H1 (cell line): ENCODE data around the gene BLOC1S3. TPM values are rescaled to one million over a fixed set of nuclear protein-coding genes. Genes with fewer than 3 reads are reported as not detected.
A peak's percentile ranks its signal among the peaks of the same experiment; 100 is the strongest.

Source experiments
- CTCF ChIA-PET: fragments of 300-600 bp; sonication (Branson Sonifier 250); formaldehyde crosslinking; loops from one replicate; lab custom pipeline; 2021; ENCODE audit not compliant: partially characterized antibody; lab: Charles Lee
- POLR2A ChIA-PET: fragments of 300-600 bp; sonication (Branson Sonifier 250); formaldehyde crosslinking; loops from one replicate; lab custom pipeline; 2021; ENCODE audit warnings: inconsistent platforms; ENCODE audit not compliant: partially characterized antibody; lab: Charles Lee
- DNase-seq, 2 experiments: peaks; one replicate each; pipeline versions ENCODE4 v3.0.0 to v3.0.0-alpha.2; 2010 to 2022; ENCODE audit warnings: low spot score in 2 of 2, low read depth in 1 of 2, mixed read lengths in 1 of 2
- FAIRE-seq: peaks from 2 replicates; lab custom pipeline; 2011; peaks lifted over from hg19 to GRCh38; lab: Jason Lieb, UNC
- H2AFZ ChIP-seq: 2 replicates; pipeline ENCODE4 v1.8.1; 2012; ENCODE audit warnings: low read length, inconsistent platforms
- H2AK5ac ChIP-seq: 2 replicates; pipeline ENCODE4 v1.6.1; 2013; ENCODE audit warnings: low read depth, low read length
- H2BK120ac ChIP-seq: replicated peaks from 2 replicates; pipeline ENCODE3; 2013; ENCODE audit warnings: low read depth, low read length, inconsistent platforms
- H2BK12ac ChIP-seq: 2 replicates; pipeline ENCODE4 v1.6.1; 2013; ENCODE audit warnings: low read depth, low read length
- H2BK15ac ChIP-seq: 2 replicates; pipeline ENCODE4 v1.6.1; 2013; ENCODE audit warnings: low read length
- H2BK20ac ChIP-seq: 2 replicates; pipeline ENCODE4 v1.6.1; 2013; ENCODE audit warnings: low read length
- H2BK5ac ChIP-seq: 2 replicates; pipeline ENCODE4 v1.6.1; 2013; ENCODE audit warnings: low read depth, low read length
- H3K14ac ChIP-seq: 2 replicates; pipeline ENCODE4 v1.6.1; 2013; ENCODE audit warnings: inconsistent platforms; ENCODE audit not compliant: insufficient read length
- H3K18ac ChIP-seq: 2 replicates; pipeline ENCODE4 v1.6.1; 2013; ENCODE audit warnings: low read length; ENCODE audit errors: extremely low read depth
- H3K23ac ChIP-seq: 2 replicates; pipeline ENCODE4 v1.6.1; 2013; ENCODE audit warnings: inconsistent platforms; ENCODE audit not compliant: insufficient read length
- H3K23me2 ChIP-seq: 2 replicates; pipeline ENCODE4 v1.6.1; 2013; ENCODE audit warnings: low read depth, low read length
- H3K27ac ChIP-seq: 2 replicates; pipeline ENCODE4 v1.6.1; 2011; ENCODE audit warnings: low read depth, low read length, inconsistent platforms
- H3K27me3 ChIP-seq, 4 experiments: replicated peaks in 1 of 4; 1 replicate in 1 of 4; 2 replicates in 3 of 4; pipeline versions ENCODE4 v1.6.1 to v1.8.1; 2011 to 2013; ENCODE audit warnings: low read length in 3 of 4, mild to moderate bottlenecking in 3 of 4, inconsistent platforms in 2 of 4, mixed read lengths in 2 of 4, moderate library complexity in 1 of 4; ENCODE audit not compliant: control insufficient read depth in 3 of 4, insufficient read depth in 3 of 4; ENCODE audit errors: extremely low read depth in 1 of 4
- H3K36me3 ChIP-seq, 4 experiments: 2 replicates each; pipeline versions ENCODE4 v1.6.1 to v1.8.1; 2011 to 2013; ENCODE audit warnings: mild to moderate bottlenecking in 4 of 4, low read length in 3 of 4, moderate library complexity in 2 of 4, control low read depth in 1 of 4, inconsistent platforms in 1 of 4; ENCODE audit not compliant: insufficient read depth in 4 of 4, control insufficient read depth in 2 of 4
- H3K4ac ChIP-seq: replicated peaks from 2 replicates; pipeline ENCODE3; 2013; ENCODE audit warnings: low read length, low read depth, mixed read lengths, inconsistent platforms; ENCODE audit not compliant: insufficient read length
- H3K4me1 ChIP-seq, 4 experiments: replicated peaks in 1 of 4; 1 replicate in 1 of 4; 2 replicates in 3 of 4; pipeline versions ENCODE4 v1.6.1 to v1.8.1; 2011 to 2013; ENCODE audit warnings: low read length in 3 of 4, inconsistent platforms in 2 of 4, mixed read lengths in 1 of 4; ENCODE audit not compliant: insufficient read depth in 4 of 4, control insufficient read depth in 3 of 4
- H3K4me2 ChIP-seq, 2 experiments: 2 replicates each; pipeline versions ENCODE4 v1.6.1 to v1.8.1; 2011 to 2013; ENCODE audit warnings: low read depth in 2 of 2, low read length in 2 of 2, control low read depth in 1 of 2, inconsistent platforms in 1 of 2, mild to moderate bottlenecking in 1 of 2; ENCODE audit not compliant: insufficient read depth in 1 of 2
- H3K4me3 ChIP-seq, 4 experiments: fragments of 200-600, 300-600 bp in 1 of 4; sonication (generic), shearing (Covaris generic), sonication (Bioruptor Twin) in 1 of 4; 2 replicates each; pipeline versions ENCODE4 v1.5.1 to v1.8.1; 2011 to 2016; ENCODE audit warnings: low read length in 4 of 4, low read depth in 3 of 4, control low read depth in 2 of 4, inconsistent platforms in 2 of 4, mild to moderate bottlenecking in 2 of 4, mixed read lengths in 1 of 4, moderate library complexity in 1 of 4; ENCODE audit not compliant: insufficient read depth in 2 of 4; ENCODE audit errors: extremely low read depth in 1 of 4
- H3K56ac ChIP-seq: replicated peaks from 2 replicates; pipeline ENCODE3; 2013; ENCODE audit warnings: low read depth, mild to moderate bottlenecking, mixed read lengths, low read length, inconsistent platforms; ENCODE audit not compliant: insufficient read length
- H3K79me1 ChIP-seq: 2 replicates; pipeline ENCODE4 v1.6.1; 2013; ENCODE audit warnings: low read depth, low read length, control low read depth
- H3K79me2 ChIP-seq, 2 experiments: 2 replicates each; pipeline versions ENCODE4 v1.6.1 to v1.8.1; 2012 to 2013; ENCODE audit warnings: low read length in 2 of 2, mild to moderate bottlenecking in 2 of 2, inconsistent platforms in 1 of 2; ENCODE audit not compliant: insufficient read depth in 2 of 2, control insufficient read depth in 1 of 2
- H3K9ac ChIP-seq, 4 experiments: replicated peaks in 1 of 4; 1 replicate in 1 of 4; 2 replicates in 3 of 4; pipeline versions ENCODE4 v1.6.1 to v1.8.1; 2011 to 2013; ENCODE audit warnings: low read depth in 3 of 4, low read length in 3 of 4, control low read depth in 2 of 4, mild to moderate bottlenecking in 2 of 4, moderate library complexity in 2 of 4, inconsistent platforms in 1 of 4; ENCODE audit errors: extremely low read depth in 1 of 4
- H3K9me3 ChIP-seq, 2 experiments: 2 replicates each; pipeline versions ENCODE4 v1.6.1 to v1.8.1; 2012 to 2013; ENCODE audit warnings: mild to moderate bottlenecking in 2 of 2, moderate library complexity in 2 of 2, control low read depth in 1 of 2, inconsistent platforms in 1 of 2, low read depth in 1 of 2, low read length in 1 of 2, mixed read lengths in 1 of 2; ENCODE audit not compliant: insufficient read depth in 2 of 2
- H4K20me1 ChIP-seq, 2 experiments: replicated peaks in 1 of 2; 2 replicates each; pipeline versions ENCODE3 to v1.8.1; 2011 to 2013; ENCODE audit warnings: inconsistent platforms in 2 of 2, low read length in 2 of 2, mild to moderate bottlenecking in 1 of 2; ENCODE audit not compliant: insufficient read depth in 2 of 2, control insufficient read depth in 1 of 2
- H4K5ac ChIP-seq: 2 replicates; pipeline ENCODE4 v1.6.1; 2013; ENCODE audit warnings: low read length, low read depth, mixed read lengths, inconsistent platforms; ENCODE audit not compliant: insufficient read length
- H4K8ac ChIP-seq: 2 replicates; pipeline ENCODE4 v1.8.0; 2013; ENCODE audit warnings: mild to moderate bottlenecking, moderate library complexity, low read length, inconsistent platforms; ENCODE audit not compliant: insufficient read depth; ENCODE audit errors: extremely low read depth
- H4K91ac ChIP-seq: replicated peaks from 2 replicates; pipeline ENCODE3; 2013; ENCODE audit warnings: low read length, mixed read lengths, inconsistent platforms; ENCODE audit not compliant: insufficient read length
- CEBPB ChIP-seq: IDR thresholded peaks from 2 replicates; pipeline ENCODE4 v1.6.1; 2012; ENCODE audit warnings: low read depth, low read length
- CREB1 ChIP-seq: IDR thresholded peaks from 2 replicates; pipeline ENCODE4 v1.6.1; 2012; ENCODE audit warnings: inconsistent platforms
- RNF2 ChIP-seq: fragments of 200-900, 300-1000 bp; sonication (generic); IDR thresholded peaks from 2 replicates; pipeline ENCODE4 v1.7.1; 2016; ENCODE audit warnings: borderline replicate concordance, low read depth, mild to moderate bottlenecking, antibody characterized with exemption, low read length; ENCODE audit not compliant: poor library complexity, severe bottlenecking; ENCODE audit errors: missing control alignments
- SIRT6 ChIP-seq: IDR thresholded peaks from one replicate; pipeline ENCODE4 v1.7.1; 2012; ENCODE audit warnings: low read length, inconsistent platforms
- WGBS, 2 experiments: shearing (Covaris generic) in 1 of 2; methylation state at CpG; one replicate each; pipeline versions ENCODE4 v1.1.6 to v1.1.7; 2013 to 2015; ENCODE audit warnings: low lambda C conversion rate in 2 of 2, mixed read lengths in 2 of 2, inconsistent platforms in 1 of 2, low coverage in 1 of 2, missing lambda C conversion rate in 1 of 2; ENCODE audit not compliant: insufficient replicate concordance in 2 of 2, insufficient coverage in 1 of 2, insufficient read length in 1 of 2; ENCODE audit errors: extremely low coverage in 1 of 2, missing lambda C conversion rate in 1 of 2; 5-methylcytosine and 5-hydroxymethylcytosine counted together
- polyA plus RNA-seq, 7 experiments: library from polyadenylated mRNA; depleted of rRNA in 3 of 7; stranded (reverse) in 5 of 7; unstranded in 2 of 7; fragments of >200 nt in 5 of 7; fragments of 200-250 nt in 2 of 7; gene quantifications; 1 replicate in 5 of 7; 2 replicates in 1 of 7; 4 replicates in 1 of 7; pipeline versions ENCODE4 v1.2.1 to v1.2.3, GENCODE V29; 2011 to 2013; ENCODE audit warnings: missing spikeins in 2 of 7, mixed read lengths in 2 of 7
- total RNA-seq: library from RNA; stranded (reverse); fragmentation: NEBNext Ultra II Directional; extraction: Animal tissue kit (Norgen Biotek cat#: 25700); gene quantifications from 2 replicates; pipeline ENCODE4 v1.2.1, GENCODE V29; 2021

BLOC1S3 gene
- total and polyA plus RNA-seq, 2 of the 8 experiments (the other 6 are each of a cell fraction or from before 2014, with no cell fraction given), result 6.0 to 6.1 TPM

GRCh38 chr19:45141203-45141900 is 37.2 kb upstream of the BLOC1S3 start:
- TF ChIP-seq SIRT6 (no peak), CREB1 (no peak), CEBPB (no peak), RNF2 (no peak)
- TF ChIP-seq, all 59 proteins: peak for 0
- H3K36me3 ChIP-seq, result peaks cover 2 to 17% (median 7%) of the 10 kb centered on the region in 4 experiments; a peak in 5 of 8 replicates
- peak overlapping the region; percentile 66; the same call in 1 of the 2 replicates for H2BK5ac ChIP-seq
- H2BK20ac ChIP-seq, result no peak overlapping the region
- peaks cover 3 to 11% of the 10 kb centered on the region in 2 experiments for H4K20me1 ChIP-seq
- H2BK12ac ChIP-seq, result no peak overlapping the region
- 93% methylated on average over 27 of the region's 28 CpGs; no CpG with 5 or more reads in 1 of the 2 experiments for WGBS, 2 experiments
- H3K4ac ChIP-seq, result no peak overlapping the region
- no peak overlapping the region for H3K23ac ChIP-seq
- no peak overlapping the region for H3K56ac ChIP-seq
- H3K14ac ChIP-seq, result no peak overlapping the region
- no peak overlapping the region for H2BK120ac ChIP-seq
- no peak overlapping the region for H3K4me3 ChIP-seq
- H3K79me1 ChIP-seq, result peaks cover 12% of the 10 kb centered on the region
- DNase-seq, result no peak
- H3K27ac ChIP-seq, result no peak overlapping the region
- no peaks in the 10 kb centered on the region for H3K23me2 ChIP-seq
- H4K5ac ChIP-seq, result no peak overlapping the region
- ChIA-PET POLR2A (interaction anchor here (1.9 kb wide), 1 partner anchor 10 kb away, joined by 4 read pairs; no protein-coding TSS in a partner anchor), CTCF (interaction anchor here (1.0 to 5.6 kb wide), 6 partner anchors 11 to 24 kb away, joined by 3 to 44 read pairs (median 4); no protein-coding TSS in a partner anchor)
- H3K4me2 ChIP-seq, result no peak overlapping the region
- no peaks in the 10 kb centered on the region for H3K9me3 ChIP-seq
- no peak overlapping the region for H4K8ac ChIP-seq
- H2AK5ac ChIP-seq, result no peak overlapping the region
- no peak for FAIRE-seq
- H4K91ac ChIP-seq, result no peak overlapping the region
- no peak overlapping the region; a peak in 1 of 7 replicates for H3K9ac ChIP-seq
- H3K4me1 ChIP-seq, result peaks cover 0 to 12% (median 6%) of the 10 kb centered on the region in 4 experiments; a peak in 5 of 7 replicates
- H3K79me2 ChIP-seq, result peaks cover 0 to 5% of the 10 kb centered on the region in 2 experiments; a peak in 1 of 4 replicates
- no peak overlapping the region for H2AFZ ChIP-seq
- no peak overlapping the region for H3K18ac ChIP-seq
- no peak overlapping the region for H2BK15ac ChIP-seq
- H3K27me3 ChIP-seq, result no peaks in the 10 kb centered on the region
